DOHH2 (cell line): ENCODE data around the gene XKRX.

Source experiments
- H3F3A ChIP-seq: fragments of 200-600 bp; sonication (generic), shearing (Covaris generic); 2 replicates; pipeline ENCODE4 v1.6.0; 2016; ENCODE audit warnings: antibody characterized with exemption, mild to moderate bottlenecking; ENCODE audit not compliant: control insufficient read depth, insufficient read depth
- H3K27ac ChIP-seq: fragments of 200-600 bp; sonication (generic); 2 replicates; pipeline ENCODE4 v1.5.1; 2014; ENCODE audit warnings: low read depth, mild to moderate bottlenecking, low read length, moderate library complexity
- H3K27me3 ChIP-seq: fragments of 200-600 bp; sonication (generic); 2 replicates; pipeline ENCODE4 v1.6.1; 2014; ENCODE audit warnings: mild to moderate bottlenecking, low read length, mixed read lengths; ENCODE audit not compliant: control insufficient read depth
- H3K36me3 ChIP-seq: fragments of 200-600 bp; sonication (generic); 2 replicates; pipeline ENCODE4 v1.6.1; 2014; ENCODE audit warnings: mild to moderate bottlenecking, low read length, moderate library complexity, mixed read lengths; ENCODE audit not compliant: control insufficient read depth
- H3K4me1 ChIP-seq: fragments of 200-600 bp; sonication (generic); 2 replicates; pipeline ENCODE4 v1.6.1; 2014; ENCODE audit warnings: mild to moderate bottlenecking, low read length, mixed read lengths; ENCODE audit not compliant: control insufficient read depth
- H3K4me2 ChIP-seq: fragments of 200-600 bp; sonication (generic); 2 replicates; pipeline ENCODE4 v1.6.0; 2014; ENCODE audit warnings: mild to moderate bottlenecking, low read length, moderate library complexity
- H3K4me3 ChIP-seq: fragments of 200-600 bp; sonication (generic); 2 replicates; pipeline ENCODE4 v1.5.1; 2014; ENCODE audit warnings: mild to moderate bottlenecking, low read length, mixed read lengths
- H3K79me2 ChIP-seq: fragments of 200-600 bp; sonication (generic); 2 replicates; pipeline ENCODE4 v1.6.1; 2014; ENCODE audit warnings: mild to moderate bottlenecking, low read length, mixed read lengths; ENCODE audit not compliant: control insufficient read depth
- H3K9me2 ChIP-seq: fragments of 200-600 bp; sonication (generic); replicated peaks from 2 replicates; pipeline ENCODE4 v1.6.1; 2014; ENCODE audit warnings: mild to moderate bottlenecking, low read length, mixed read lengths; ENCODE audit not compliant: control insufficient read depth
- H3K9me3 ChIP-seq: fragments of 200-600 bp; sonication (generic); 2 replicates; pipeline ENCODE4 v1.6.1; 2014; ENCODE audit warnings: antibody characterized with exemption, low read length, mixed read lengths; ENCODE audit not compliant: control insufficient read depth, insufficient read depth
- H4K20me1 ChIP-seq: fragments of 200-600 bp; sonication (generic); 2 replicates; pipeline ENCODE4 v1.6.0; 2014; ENCODE audit warnings: low read depth, mild to moderate bottlenecking, antibody characterized with exemption, low read length, moderate library complexity; ENCODE audit not compliant: control insufficient read depth, insufficient read depth
- EZH2phosphoT487 ChIP-seq: fragments of 200-600 bp; sonication (generic); IDR thresholded peaks from 2 replicates; pipeline ENCODE4 v1.6.1; 2017; ENCODE audit warnings: borderline replicate concordance, mild to moderate bottlenecking, antibody characterized with exemption, low read length, moderate library complexity, mixed read lengths
- TF ChIP-seq, protein P1 (sequence below): fragments of 200-600 bp; sonication (generic); IDR thresholded peaks from one replicate; pipeline ENCODE4 v1.5.1; 2014; ENCODE audit warnings: antibody characterized with exemption, mild to moderate bottlenecking, low read depth, low read length; ENCODE audit not compliant: poor library complexity, severe bottlenecking

Gene XKRX

DNA sequence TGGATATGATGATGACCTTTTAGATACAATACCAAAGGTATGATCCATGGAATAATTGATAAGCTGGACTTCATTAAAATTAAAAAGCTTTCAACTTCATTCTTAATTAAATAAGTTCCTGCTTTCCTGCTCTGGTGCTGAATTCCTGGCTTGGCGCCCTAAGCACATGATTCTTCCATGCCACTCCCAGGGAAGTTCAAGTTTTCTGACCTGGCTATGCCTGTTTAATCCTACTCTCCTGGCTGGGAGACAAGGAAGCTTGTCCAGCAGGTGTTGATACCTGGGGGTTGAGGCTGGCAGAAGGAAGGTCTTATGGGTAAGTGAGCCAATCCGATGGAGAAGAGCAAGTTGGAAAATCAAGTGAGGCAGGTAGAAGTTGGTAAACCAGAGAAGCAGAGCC, 24.3 kb downstream of the XKRX start:
- H3K36me3 ChIP-seq, result no peaks in the 10 kb centered on the region
- H3K9me2 ChIP-seq, result no peaks in the 10 kb centered on the region
- no peaks in the 10 kb centered on the region for H3K79me2 ChIP-seq
- no peaks in the 10 kb centered on the region for H4K20me1 ChIP-seq
- H3F3A ChIP-seq, result no peaks in the 10 kb centered on the region
- H3K4me1 ChIP-seq, result no peaks in the 10 kb centered on the region
- H3K27ac ChIP-seq, result no peak overlapping the region
- TF ChIP-seq, protein P1, sequence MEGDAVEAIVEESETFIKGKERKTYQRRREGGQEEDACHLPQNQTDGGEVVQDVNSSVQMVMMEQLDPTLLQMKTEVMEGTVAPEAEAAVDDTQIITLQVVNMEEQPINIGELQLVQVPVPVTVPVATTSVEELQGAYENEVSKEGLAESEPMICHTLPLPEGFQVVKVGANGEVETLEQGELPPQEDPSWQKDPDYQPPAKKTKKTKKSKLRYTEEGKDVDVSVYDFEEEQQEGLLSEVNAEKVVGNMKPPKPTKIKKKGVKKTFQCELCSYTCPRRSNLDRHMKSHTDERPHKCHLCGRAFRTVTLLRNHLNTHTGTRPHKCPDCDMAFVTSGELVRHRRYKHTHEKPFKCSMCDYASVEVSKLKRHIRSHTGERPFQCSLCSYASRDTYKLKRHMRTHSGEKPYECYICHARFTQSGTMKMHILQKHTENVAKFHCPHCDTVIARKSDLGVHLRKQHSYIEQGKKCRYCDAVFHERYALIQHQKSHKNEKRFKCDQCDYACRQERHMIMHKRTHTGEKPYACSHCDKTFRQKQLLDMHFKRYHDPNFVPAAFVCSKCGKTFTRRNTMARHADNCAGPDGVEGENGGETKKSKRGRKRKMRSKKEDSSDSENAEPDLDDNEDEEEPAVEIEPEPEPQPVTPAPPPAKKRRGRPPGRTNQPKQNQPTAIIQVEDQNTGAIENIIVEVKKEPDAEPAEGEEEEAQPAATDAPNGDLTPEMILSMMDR, result no peak
- TF ChIP-seq EZH2phosphoT487, result no peak
- no peaks in the 10 kb centered on the region for H3K9me3 ChIP-seq
- no peak overlapping the region for H3K4me3 ChIP-seq
- H3K27me3 ChIP-seq, result no peaks in the 10 kb centered on the region
- H3K4me2 ChIP-seq, result no peak overlapping the region

DNA sequence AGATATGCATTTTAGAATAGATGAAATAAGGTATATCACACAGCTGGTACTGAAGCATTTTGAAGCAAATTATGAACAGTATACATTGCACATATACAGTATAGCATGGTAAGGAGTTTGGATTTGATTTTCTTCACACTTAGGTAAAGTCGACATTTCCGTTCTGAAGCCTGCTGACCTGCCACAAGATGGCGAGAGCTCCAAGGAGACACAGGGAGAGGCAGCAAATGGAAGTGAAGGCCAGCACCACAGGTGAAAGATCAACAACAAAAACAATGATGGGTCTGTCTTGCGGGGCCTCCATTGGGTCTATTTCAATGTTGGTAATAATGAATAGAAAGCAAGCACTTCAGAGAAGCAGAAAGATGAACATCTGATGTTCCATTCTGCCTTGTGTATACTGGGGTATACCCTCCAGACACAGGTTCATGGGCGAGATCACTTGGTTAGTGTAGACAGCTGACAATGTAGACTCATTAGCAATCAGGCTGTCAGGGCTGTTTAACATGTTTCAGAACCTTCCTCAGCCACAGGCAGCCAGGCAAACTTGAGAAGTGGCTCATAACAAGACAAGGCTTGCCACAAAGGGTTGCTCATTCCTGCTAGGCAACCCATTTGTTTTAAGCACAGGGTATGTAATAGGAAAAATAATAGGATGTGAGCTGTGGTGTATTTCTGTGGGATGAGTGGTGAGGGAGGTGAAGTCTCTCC, 33.2 kb downstream of the XKRX start:
- Histone ChIP-seq H3K36me3 (no peaks in the 10 kb centered on the region), H3K4me2 (no peak overlapping the region), H3K9me3 (no peaks in the 10 kb centered on the region), H3K4me1 (no peaks in the 10 kb centered on the region), H3F3A (no peaks in the 10 kb centered on the region), H3K9me2 (no peaks in the 10 kb centered on the region), H3K79me2 (no peaks in the 10 kb centered on the region), H4K20me1 (no peaks in the 10 kb centered on the region), H3K4me3 (no peak overlapping the region), H3K27me3 (no peaks in the 10 kb centered on the region), H3K27ac (no peak overlapping the region)
- no peak for TF ChIP-seq EZH2phosphoT487
- TF ChIP-seq, protein P1, result peak; percentile 50

DNA sequence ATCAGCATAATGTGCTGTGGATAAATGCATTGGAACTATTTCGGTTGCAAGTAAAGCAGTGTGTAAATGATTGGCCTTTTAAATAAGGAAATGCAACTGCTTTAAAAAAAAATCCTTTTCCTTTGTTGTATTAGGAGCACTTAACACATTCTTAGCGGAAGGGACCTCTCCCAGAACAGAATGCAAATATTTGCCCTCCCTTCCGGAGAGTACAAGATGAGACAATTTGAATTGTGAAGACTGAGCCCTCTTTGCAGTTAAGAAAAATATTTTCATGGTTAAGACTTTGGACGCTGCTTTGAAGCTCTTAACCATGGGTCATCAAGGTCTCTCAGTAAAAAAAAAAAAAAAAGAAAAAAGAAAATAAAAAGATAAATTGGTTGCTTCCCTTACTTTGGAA, 45.1 kb downstream of the XKRX start:
- H3K36me3 ChIP-seq, result no peaks in the 10 kb centered on the region
- no peaks in the 10 kb centered on the region for H3F3A ChIP-seq
- H3K4me3 ChIP-seq, result no peak overlapping the region
- H3K4me2 ChIP-seq, result no peak overlapping the region
- H3K27me3 ChIP-seq, result no peaks in the 10 kb centered on the region
- no peak for TF ChIP-seq EZH2phosphoT487
- TF ChIP-seq, protein P1, result no peak
- H3K4me1 ChIP-seq, result no peaks in the 10 kb centered on the region
- H3K27ac ChIP-seq, result no peak overlapping the region
- no peaks in the 10 kb centered on the region for H3K9me2 ChIP-seq
- no peaks in the 10 kb centered on the region for H3K9me3 ChIP-seq
- H3K79me2 ChIP-seq, result no peaks in the 10 kb centered on the region
- H4K20me1 ChIP-seq, result no peaks in the 10 kb centered on the region
